HepG2 (cell line): ENCODE data around the gene MKS1. TPM values are rescaled to one million over a fixed set of nuclear protein-coding genes. Genes with fewer than 3 reads are reported as not detected.

Experiments used
- ARID4A ChIP-seq: sonication (generic); formaldehyde crosslinking; IDR thresholded peaks from 2 replicates; pipeline ENCODE4 v1.5.0; 2020; ENCODE audit warnings: mild to moderate bottlenecking, missing genetic modification reagents, borderline replicate concordance
- ARNT2 ChIP-seq: sonication (generic); formaldehyde crosslinking; IDR thresholded peaks from 2 replicates; pipeline ENCODE4 v1.8.0; 2022; ENCODE audit warnings: mild to moderate bottlenecking, low read depth, missing genetic modification reagents, moderate library complexity
- E2F1 ChIP-seq: sonication (generic); formaldehyde crosslinking; IDR thresholded peaks from 2 replicates; pipeline ENCODE4 v1.5.0; 2020; ENCODE audit warnings: missing genetic modification reagents
- ERF ChIP-seq: IDR thresholded peaks from 2 replicates; pipeline ENCODE4 v1.6.1; 2018; ENCODE audit warnings: missing biosample characterization, missing genetic modification reagents
- GABPA ChIP-seq, 2 experiments: IDR thresholded peaks; 2 replicates each; pipeline ENCODE4 v1.6.1; 2011 to 2016; ENCODE audit warnings: low read depth in 2 of 2, low read length in 1 of 2, missing biosample characterization in 1 of 2, missing genetic modification characterization in 1 of 2
- MED1 ChIP-seq: sonication (generic); formaldehyde crosslinking; IDR thresholded peaks from 2 replicates; pipeline ENCODE4 v1.4.0; 2020; ENCODE audit warnings: missing genetic modification reagents
- RFXANK ChIP-seq: IDR thresholded peaks from 2 replicates; pipeline ENCODE4 v1.6.1; 2016
- RNF219 ChIP-seq: sonication (generic); formaldehyde crosslinking; IDR thresholded peaks from 2 replicates; pipeline ENCODE4 v1.5.0; 2020; ENCODE audit warnings: mild to moderate bottlenecking, missing genetic modification reagents
- SAP130 ChIP-seq: IDR thresholded peaks from 2 replicates; pipeline ENCODE4 v1.6.1; 2016; ENCODE audit warnings: low read depth
- TBX2 ChIP-seq: sonication (generic); formaldehyde crosslinking; IDR thresholded peaks from 2 replicates; pipeline ENCODE4 v1.5.0; 2020; ENCODE audit warnings: missing genetic modification reagents, mild to moderate bottlenecking, borderline replicate concordance
- ZBTB21 ChIP-seq: sonication (generic); formaldehyde crosslinking; IDR thresholded peaks from 2 replicates; pipeline ENCODE4 v1.4.0; 2020; ENCODE audit warnings: missing genetic modification reagents
- ZIK1 ChIP-seq: sonication (generic); formaldehyde crosslinking; IDR thresholded peaks from 2 replicates; pipeline ENCODE4 v1.5.0; 2020; ENCODE audit warnings: mild to moderate bottlenecking, low read depth, missing genetic modification reagents, borderline replicate concordance
- ZNF207 ChIP-seq: fragments of 450-650 bp; IDR thresholded peaks from 2 replicates; pipeline ENCODE4 v1.6.1; 2016; ENCODE audit warnings: antibody characterized with exemption, borderline replicate concordance
- ZNF350 ChIP-seq: sonication (generic); formaldehyde crosslinking; IDR thresholded peaks from 2 replicates; pipeline ENCODE4 v1.4.0; 2020; ENCODE audit warnings: mild to moderate bottlenecking, low read depth, missing genetic modification reagents, borderline replicate concordance
- ZSCAN5A ChIP-seq: sonication (generic); formaldehyde crosslinking; IDR thresholded peaks from 2 replicates; pipeline ENCODE4 v1.8.0; 2022; ENCODE audit warnings: mild to moderate bottlenecking, missing genetic modification reagents, borderline replicate concordance
- polyA plus RNA-seq, 8 experiments: library from polyadenylated mRNA; depleted of rRNA in 3 of 8; stranded (reverse) in 7 of 8; unstranded in 1 of 8; fragments of >200 nt; fragmentation: Illumina TruSeq in 4 of 8; extraction: Trizol in 4 of 8; gene quantifications; 2 replicates each; pipeline versions ENCODE4 v1.2.1 to v1.2.3, GENCODE V29; 2011 to 2016; ENCODE audit warnings: low read depth in 4 of 8, missing spikeins in 1 of 8, mixed read lengths in 1 of 8; ENCODE audit not compliant: insufficient read depth in 1 of 8
- total RNA-seq, 5 experiments: library from RNA; depleted of rRNA; stranded (reverse); fragments of >200 nt; fragmentation: Illumina TruSeq; extraction: Trizol; gene quantifications; 2 replicates each; pipeline ENCODE4 v1.2.3, GENCODE V29; 2016; ENCODE audit warnings: low read depth in 1 of 5

Gene MKS1
- total and polyA plus RNA-seq, 2 of the 13 experiments (the other 11 are each of a cell fraction or from before 2014, with no cell fraction given), result 16.1 to 26.3 TPM

- no peak; the same call in 1 of the 2 replicates for TF ChIP-seq ZSCAN5A (CRISPR knock-in tag)
- TF ChIP-seq ARID4A (CRISPR knock-in tag), result peak; percentile 99
- TF ChIP-seq E2F1 (CRISPR knock-in tag), result peak; percentile 70; the same call in 1 of the 2 replicates
- TF ChIP-seq RFXANK (CRISPR knock-in tag), result no peak
- TF ChIP-seq ZIK1, result peak; percentile 74; the same call in 1 of the 2 replicates
- TF ChIP-seq ERF, result peak; percentile 86
- TF ChIP-seq ZNF350, result peak; percentile 94
- no peak for TF ChIP-seq ZNF207
- TF ChIP-seq TBX2, result peak; percentile 89
- peak; percentile 70; the same call in 1 of the 2 replicates for TF ChIP-seq RNF219
- TF ChIP-seq GABPA (IDR thresholded peaks at IDR 0.05; ENCODE audit: low read depth, low read length), result peak; percentile 64
- TF ChIP-seq GABPA (CRISPR knock-in tag; IDR thresholded peaks at IDR 0.05; ENCODE audit: low read depth), result peak; percentile 88
- TF ChIP-seq ZBTB21 (CRISPR knock-in tag), result no peak
- no peak; the same call in 1 of the 2 replicates for TF ChIP-seq ARNT2 (CRISPR knock-in tag)
- peak; percentile 99 for TF ChIP-seq SAP130
- peak; percentile 77 for TF ChIP-seq MED1
Measured at GRCh38 chr17:58219007-58219788, at the start of gene MKS1 (continued).
